ENCODE measurements around the gene INPP5D. TPM values are rescaled to one million over a fixed set of nuclear protein-coding genes. Genes with fewer than 3 reads are reported as not detected.
A peak's percentile ranks its signal among the peaks of the same experiment; 100 is the strongest.

INPP5D gene
- total RNA-seq, 2 donors from 2014 or later: 0.66 to 3.0 TPM

DNA sequence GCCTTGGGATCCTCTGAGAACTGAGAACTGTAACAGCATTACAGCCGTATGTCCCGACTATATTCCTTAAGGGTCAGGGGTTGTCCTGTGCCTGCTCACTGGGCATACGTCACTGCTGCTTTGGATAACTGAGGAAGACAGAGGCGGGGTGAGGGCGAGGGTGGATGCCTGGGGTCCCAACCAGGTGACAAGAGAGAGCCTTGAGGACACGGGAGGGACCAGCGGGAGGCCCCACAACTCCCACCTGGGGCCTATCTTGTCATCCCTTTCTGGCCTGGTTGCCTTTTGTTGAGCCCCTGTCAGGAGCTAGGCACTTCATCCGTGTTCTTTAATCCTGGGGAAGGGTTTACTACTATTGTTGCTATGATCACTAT lies 28.8 kb downstream of the INPP5D start:
- H3K27me3 Mint-ChIP-seq (ENCODE audit: insufficient read depth): no peaks in the 10 kb centered on the region
- Histone ChIP-seq H3K27me3 (ENCODE audit: control insufficient read depth, insufficient read depth, low read length, poor library complexity, severe bottlenecking) (no peaks in the 10 kb centered on the region), H3K27ac (ENCODE audit: low read depth, low read length) (no peak overlapping the region), H3K9ac (ENCODE audit: extremely low read depth, low read length, poor library complexity, severe bottlenecking) (no peak overlapping the region), H3K9me3 (ENCODE audit: control insufficient read depth, low read length) (peaks cover 5% of the 10 kb centered on the region), H3K4me1 (ENCODE audit: control insufficient read depth, insufficient read depth, low read length) (peaks cover 13% of the 10 kb centered on the region), H3K4me3 (ENCODE audit: low read length) (no peak overlapping the region), H3K36me3 (ENCODE audit: control insufficient read depth, insufficient read depth, low read length) (no peaks in the 10 kb centered on the region)
- no peaks in the 10 kb centered on the region for H3K9me3 Mint-ChIP-seq
- TF ChIP-seq, protein P1, sequence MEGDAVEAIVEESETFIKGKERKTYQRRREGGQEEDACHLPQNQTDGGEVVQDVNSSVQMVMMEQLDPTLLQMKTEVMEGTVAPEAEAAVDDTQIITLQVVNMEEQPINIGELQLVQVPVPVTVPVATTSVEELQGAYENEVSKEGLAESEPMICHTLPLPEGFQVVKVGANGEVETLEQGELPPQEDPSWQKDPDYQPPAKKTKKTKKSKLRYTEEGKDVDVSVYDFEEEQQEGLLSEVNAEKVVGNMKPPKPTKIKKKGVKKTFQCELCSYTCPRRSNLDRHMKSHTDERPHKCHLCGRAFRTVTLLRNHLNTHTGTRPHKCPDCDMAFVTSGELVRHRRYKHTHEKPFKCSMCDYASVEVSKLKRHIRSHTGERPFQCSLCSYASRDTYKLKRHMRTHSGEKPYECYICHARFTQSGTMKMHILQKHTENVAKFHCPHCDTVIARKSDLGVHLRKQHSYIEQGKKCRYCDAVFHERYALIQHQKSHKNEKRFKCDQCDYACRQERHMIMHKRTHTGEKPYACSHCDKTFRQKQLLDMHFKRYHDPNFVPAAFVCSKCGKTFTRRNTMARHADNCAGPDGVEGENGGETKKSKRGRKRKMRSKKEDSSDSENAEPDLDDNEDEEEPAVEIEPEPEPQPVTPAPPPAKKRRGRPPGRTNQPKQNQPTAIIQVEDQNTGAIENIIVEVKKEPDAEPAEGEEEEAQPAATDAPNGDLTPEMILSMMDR (conservative IDR thresholded peaks at IDR 0.05): no peak
- H3K4me1 Mint-ChIP-seq: peaks cover 5% of the 10 kb centered on the region
- WGBS, 2 experiments (ENCODE audit: insufficient coverage in 1 of 2, insufficient read length in 1 of 2): 80 to 100% methylated on average over 4 to 8 of the region's 8 CpGs
- no peak overlapping the region for H3K4me3 Mint-ChIP-seq
- DNase-seq: no peak
- peak overlapping the region; percentile 13 for H3K27ac Mint-ChIP-seq
- no peaks in the 10 kb centered on the region for H3K36me3 Mint-ChIP-seq (ENCODE audit: low read depth)

GRCh38 chr2:233089851-233090250 lies 29.7 kb downstream of the INPP5D start:
- WGBS, 2 experiments (ENCODE audit: insufficient coverage in 1 of 2, insufficient read length in 1 of 2): 93 to 95% methylated on average over 7 to 11 of the region's 11 CpGs
- no peak for DNase-seq
- H3K27ac Mint-ChIP-seq: no peak overlapping the region
- Histone ChIP-seq H3K4me3 (ENCODE audit: low read length) (no peak overlapping the region), H3K9ac (ENCODE audit: extremely low read depth, low read length, poor library complexity, severe bottlenecking) (no peak overlapping the region), H3K27me3 (ENCODE audit: control insufficient read depth, insufficient read depth, low read length, poor library complexity, severe bottlenecking) (no peaks in the 10 kb centered on the region), H3K27ac (ENCODE audit: low read depth, low read length) (no peak overlapping the region), H3K36me3 (ENCODE audit: control insufficient read depth, insufficient read depth, low read length) (no peaks in the 10 kb centered on the region), H3K4me1 (ENCODE audit: control insufficient read depth, insufficient read depth, low read length) (peaks cover 13% of the 10 kb centered on the region), H3K9me3 (ENCODE audit: control insufficient read depth, low read length) (peaks cover 5% of the 10 kb centered on the region)
- no peak overlapping the region for H3K4me3 Mint-ChIP-seq
- H3K36me3 Mint-ChIP-seq (ENCODE audit: low read depth): no peaks in the 10 kb centered on the region
- peaks cover 7% of the 10 kb centered on the region for H3K4me1 Mint-ChIP-seq
- no peaks in the 10 kb centered on the region for H3K27me3 Mint-ChIP-seq (ENCODE audit: insufficient read depth)
- H3K9me3 Mint-ChIP-seq: no peaks in the 10 kb centered on the region
- TF ChIP-seq, protein P1 (conservative IDR thresholded peaks at IDR 0.05): no peak

DNA sequence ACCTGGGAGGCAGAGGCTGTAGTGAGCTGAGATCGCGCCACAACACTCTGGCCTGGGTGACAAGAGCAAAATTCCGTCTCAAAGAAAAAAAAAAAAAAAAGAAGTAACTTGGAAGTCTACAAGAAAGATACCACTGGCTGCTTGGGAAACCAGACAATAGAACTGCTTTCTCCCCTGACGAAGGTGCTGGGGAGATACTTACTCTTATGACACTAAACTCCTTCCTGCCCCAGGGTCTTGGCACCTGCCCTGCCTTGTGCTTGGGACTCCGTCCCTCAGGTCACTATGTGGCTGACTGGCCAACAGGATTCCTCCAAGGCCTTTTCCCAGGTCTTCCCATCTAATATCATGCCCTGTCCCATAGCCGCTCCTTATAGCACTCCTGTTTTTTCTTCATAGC lies 30.7 kb downstream of the INPP5D start:
- WGBS, 2 experiments (ENCODE audit: insufficient coverage in 1 of 2, insufficient read length in 1 of 2): 86 to 89% methylated on average over 5 to 6 of the region's 6 CpGs
- Histone ChIP-seq H3K4me3 (ENCODE audit: low read length) (no peak overlapping the region), H3K27ac (ENCODE audit: low read depth, low read length) (no peak overlapping the region), H3K9ac (ENCODE audit: extremely low read depth, low read length, poor library complexity, severe bottlenecking) (no peak overlapping the region), H3K4me1 (ENCODE audit: control insufficient read depth, insufficient read depth, low read length) (peaks cover 13% of the 10 kb centered on the region), H3K9me3 (ENCODE audit: control insufficient read depth, low read length) (peaks cover 5% of the 10 kb centered on the region), H3K27me3 (ENCODE audit: control insufficient read depth, insufficient read depth, low read length, poor library complexity, severe bottlenecking) (no peaks in the 10 kb centered on the region), H3K36me3 (ENCODE audit: control insufficient read depth, insufficient read depth, low read length) (no peaks in the 10 kb centered on the region)
- Mint-ChIP-seq H3K4me1 (peaks cover 2% of the 10 kb centered on the region), H3K27me3 (ENCODE audit: insufficient read depth) (no peaks in the 10 kb centered on the region), H3K4me3 (no peak overlapping the region), H3K9me3 (no peaks in the 10 kb centered on the region), H3K27ac (no peak overlapping the region), H3K36me3 (ENCODE audit: low read depth) (no peaks in the 10 kb centered on the region)
- DNase-seq: no peak
- TF ChIP-seq, protein P1 (conservative IDR thresholded peaks at IDR 0.05): no peak
